ENCODE results near the gene GRAMD4. TPM values are rescaled to one million over a fixed set of nuclear protein-coding genes. Genes with fewer than 3 reads are reported as not detected.

GRAMD4 gene
- total RNA-seq, 1 donor from 2014 or later: 16.8 TPM

GRCh38 chr22:46687460-46687859 is 67.3 kb downstream of the GRAMD4 start:
- H3K4me3 ChIP-seq (ENCODE audit: low read depth, low read length): no peak overlapping the region
- no peak for TF ChIP-seq CTCF (IDR thresholded peaks at IDR 0.05; ENCODE audit: insufficient read depth, low read length, severe bottlenecking)
- H3K36me3 ChIP-seq (ENCODE audit: control insufficient read depth, insufficient read depth, low read length): peaks cover 6% of the 10 kb centered on the region
- DNase-seq (ENCODE audit: low read depth): no peak
- no peaks in the 10 kb centered on the region for H3K27me3 ChIP-seq (ENCODE audit: control insufficient read depth, insufficient read depth, low read length)
- no peak for FAIRE-seq

- DNase-seq (ENCODE audit: low read depth): no peak
- Histone ChIP-seq H3K27me3 (ENCODE audit: control insufficient read depth, insufficient read depth, low read length) (no peaks in the 10 kb centered on the region), H3K4me3 (ENCODE audit: low read depth, low read length) (no peak overlapping the region), H3K36me3 (ENCODE audit: control insufficient read depth, insufficient read depth, low read length) (peaks cover 6% of the 10 kb centered on the region)
- no peak for TF ChIP-seq CTCF (IDR thresholded peaks at IDR 0.05; ENCODE audit: insufficient read depth, low read length, severe bottlenecking)
- no peak for FAIRE-seq
These were observed 68.8 kb downstream of the GRAMD4 start for GRCh38 chr22:46688949-46689348.

- no peak overlapping the region for H3K4me3 ChIP-seq (ENCODE audit: low read depth, low read length)
These were observed 70.0 kb downstream of the GRAMD4 start for GRCh38 chr22:46690146-46690545.

GRCh38 chr22:46691571-46691970 is 71.4 kb downstream of the GRAMD4 start:
- no peak for TF ChIP-seq CTCF (IDR thresholded peaks at IDR 0.05; ENCODE audit: insufficient read depth, low read length, severe bottlenecking)
- DNase-seq (ENCODE audit: low read depth) (no peak), FAIRE-seq (no peak)
- Histone ChIP-seq H3K4me3 (ENCODE audit: low read depth, low read length) (no peak overlapping the region), H3K36me3 (ENCODE audit: control insufficient read depth, insufficient read depth, low read length) (peaks cover 20% of the 10 kb centered on the region), H3K27me3 (ENCODE audit: control insufficient read depth, insufficient read depth, low read length) (no peaks in the 10 kb centered on the region)

More at GRCh38 chr22:46690146-46690545, 70.0 kb downstream of the GRAMD4 start:
- no peak for FAIRE-seq
- DNase-seq (ENCODE audit: low read depth): no peak
- H3K27me3 ChIP-seq (ENCODE audit: control insufficient read depth, insufficient read depth, low read length): no peaks in the 10 kb centered on the region
- no peak for TF ChIP-seq CTCF (IDR thresholded peaks at IDR 0.05; ENCODE audit: insufficient read depth, low read length, severe bottlenecking)
- peaks cover 9% of the 10 kb centered on the region for H3K36me3 ChIP-seq (ENCODE audit: control insufficient read depth, insufficient read depth, low read length)

GRCh38 chr22:46693634-46694415 is 73.6 kb downstream of the GRAMD4 start:
- TF ChIP-seq CTCF (IDR thresholded peaks at IDR 0.05; ENCODE audit: insufficient read depth, low read length, severe bottlenecking): no peak
- Histone ChIP-seq H3K4me3 (ENCODE audit: low read depth, low read length) (no peak overlapping the region), H3K36me3 (ENCODE audit: control insufficient read depth, insufficient read depth, low read length) (peaks cover 20% of the 10 kb centered on the region), H3K27me3 (ENCODE audit: control insufficient read depth, insufficient read depth, low read length) (no peaks in the 10 kb centered on the region)
- FAIRE-seq: no peak
- no peak for DNase-seq (ENCODE audit: low read depth)

Measured in bronchial epithelial cell (primary cell).